ENCODE measurements around the gene OGT. TPM values are rescaled to one million over a fixed set of nuclear protein-coding genes. Genes with fewer than 3 reads are reported as not detected.

The OGT gene
- total RNA-seq, 1 donor: 200 TPM

GRCh38 chrX:71543316-71543715 is 10.4 kb downstream of the OGT start:
- Histone ChIP-seq H3K36me3 (ENCODE audit: insufficient read depth, low read length) (peaks cover 28% of the 10 kb centered on the region), H3K27me3 (ENCODE audit: insufficient read depth, low read length) (peaks cover 3% of the 10 kb centered on the region), H4K20me1 (ENCODE audit: insufficient read depth, low read length) (peaks cover 47% of the 10 kb centered on the region), H3K79me2 (ENCODE audit: insufficient read depth, low read length) (peaks cover 82% of the 10 kb centered on the region), H2AFZ (ENCODE audit: low read length) (no peak overlapping the region), H3K27ac (ENCODE audit: low read depth, low read length) (peak overlapping the region; percentile 87), H3K4me3 (ENCODE audit: insufficient read depth, low read length) (no peak overlapping the region), H3K9me3 (ENCODE audit: low read depth, low read length) (no peaks in the 10 kb centered on the region), H3K4me2 (ENCODE audit: insufficient read depth, low read length) (peak overlapping the region; percentile 12), H3K4me1 (ENCODE audit: insufficient read depth, low read length) (peaks cover 30% of the 10 kb centered on the region)
- no peak for DNase-seq (ENCODE audit: insufficient read length, low spot score, missing footprints)
- TF ChIP-seq CTCF (IDR thresholded peaks at IDR 0.05; ENCODE audit: extremely low read depth, low read depth, low read length): no peak

- Histone ChIP-seq H2AFZ (ENCODE audit: low read length) (no peak overlapping the region), H3K27me3 (ENCODE audit: insufficient read depth, low read length) (no peaks in the 10 kb centered on the region), H3K9me3 (ENCODE audit: low read depth, low read length) (no peaks in the 10 kb centered on the region), H3K27ac (ENCODE audit: low read depth, low read length) (no peak overlapping the region), H3K4me1 (ENCODE audit: insufficient read depth, low read length) (peaks cover 30% of the 10 kb centered on the region), H3K4me3 (ENCODE audit: insufficient read depth, low read length) (no peak overlapping the region), H3K4me2 (ENCODE audit: insufficient read depth, low read length) (no peak overlapping the region), H4K20me1 (ENCODE audit: insufficient read depth, low read length) (peaks cover 44% of the 10 kb centered on the region), H3K79me2 (ENCODE audit: insufficient read depth, low read length) (peaks cover 76% of the 10 kb centered on the region), H3K36me3 (ENCODE audit: insufficient read depth, low read length) (peaks cover 31% of the 10 kb centered on the region)
- no peak for TF ChIP-seq CTCF (IDR thresholded peaks at IDR 0.05; ENCODE audit: extremely low read depth, low read depth, low read length)
- no peak for DNase-seq (ENCODE audit: insufficient read length, low spot score, missing footprints)
These were observed 12.5 kb downstream of the OGT start for GRCh38 chrX:71545364-71545763.

GRCh38 chrX:71546879-71547278 is 14.0 kb downstream of the OGT start:
- DNase-seq (ENCODE audit: insufficient read length, low spot score, missing footprints): no peak
- Histone ChIP-seq H3K27ac (ENCODE audit: low read depth, low read length) (no peak overlapping the region), H3K27me3 (ENCODE audit: insufficient read depth, low read length) (no peaks in the 10 kb centered on the region), H3K4me1 (ENCODE audit: insufficient read depth, low read length) (peaks cover 20% of the 10 kb centered on the region), H3K4me2 (ENCODE audit: insufficient read depth, low read length) (no peak overlapping the region), H3K9me3 (ENCODE audit: low read depth, low read length) (no peaks in the 10 kb centered on the region), H3K79me2 (ENCODE audit: insufficient read depth, low read length) (peaks cover 69% of the 10 kb centered on the region), H2AFZ (ENCODE audit: low read length) (no peak overlapping the region), H4K20me1 (ENCODE audit: insufficient read depth, low read length) (peaks cover 41% of the 10 kb centered on the region), H3K4me3 (ENCODE audit: insufficient read depth, low read length) (no peak overlapping the region), H3K36me3 (ENCODE audit: insufficient read depth, low read length) (peaks cover 31% of the 10 kb centered on the region)
- TF ChIP-seq CTCF (IDR thresholded peaks at IDR 0.05; ENCODE audit: extremely low read depth, low read depth, low read length): no peak

GRCh38 chrX:71547339-71547738 is 14.4 kb downstream of the OGT start:
- Histone ChIP-seq H4K20me1 (ENCODE audit: insufficient read depth, low read length) (peaks cover 37% of the 10 kb centered on the region), H3K27me3 (ENCODE audit: insufficient read depth, low read length) (no peaks in the 10 kb centered on the region), H3K27ac (ENCODE audit: low read depth, low read length) (no peak overlapping the region), H2AFZ (ENCODE audit: low read length) (no peak overlapping the region), H3K4me3 (ENCODE audit: insufficient read depth, low read length) (no peak overlapping the region), H3K9me3 (ENCODE audit: low read depth, low read length) (no peaks in the 10 kb centered on the region), H3K4me1 (ENCODE audit: insufficient read depth, low read length) (peaks cover 15% of the 10 kb centered on the region), H3K79me2 (ENCODE audit: insufficient read depth, low read length) (peaks cover 69% of the 10 kb centered on the region), H3K36me3 (ENCODE audit: insufficient read depth, low read length) (peaks cover 31% of the 10 kb centered on the region), H3K4me2 (ENCODE audit: insufficient read depth, low read length) (no peak overlapping the region)
- DNase-seq (ENCODE audit: insufficient read length, low spot score, missing footprints): no peak
- TF ChIP-seq CTCF (IDR thresholded peaks at IDR 0.05; ENCODE audit: extremely low read depth, low read depth, low read length): no peak
